Measurements from ENCODE around the gene CEMIP2.
"Not testable (repeated sequence)": the region's sequence is repeated elsewhere in the genome, so short reads cannot be mapped to it uniquely, and the experiment has no call there.

The CEMIP2 gene

DNA sequence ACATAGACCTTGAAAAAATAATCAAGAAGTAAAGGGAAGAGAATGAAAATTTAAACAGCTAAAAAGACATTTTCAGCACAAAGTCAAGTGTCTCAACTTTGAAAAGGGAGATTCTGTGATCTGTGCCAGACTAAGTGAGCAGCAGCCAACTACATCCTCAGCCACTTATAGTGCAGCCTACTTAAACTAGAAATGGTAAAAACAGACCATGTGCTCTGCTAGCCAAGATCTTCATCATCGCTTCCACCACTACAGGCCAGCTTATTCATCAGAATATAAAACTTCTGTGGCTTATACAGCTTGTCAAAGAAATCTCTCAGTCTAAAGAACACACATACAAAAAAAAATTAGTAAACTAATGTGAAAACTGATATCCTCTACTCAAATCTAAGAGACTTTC is 63.5 kb downstream of the CEMIP2 start:
- TF ChIP-seq, protein P1, sequence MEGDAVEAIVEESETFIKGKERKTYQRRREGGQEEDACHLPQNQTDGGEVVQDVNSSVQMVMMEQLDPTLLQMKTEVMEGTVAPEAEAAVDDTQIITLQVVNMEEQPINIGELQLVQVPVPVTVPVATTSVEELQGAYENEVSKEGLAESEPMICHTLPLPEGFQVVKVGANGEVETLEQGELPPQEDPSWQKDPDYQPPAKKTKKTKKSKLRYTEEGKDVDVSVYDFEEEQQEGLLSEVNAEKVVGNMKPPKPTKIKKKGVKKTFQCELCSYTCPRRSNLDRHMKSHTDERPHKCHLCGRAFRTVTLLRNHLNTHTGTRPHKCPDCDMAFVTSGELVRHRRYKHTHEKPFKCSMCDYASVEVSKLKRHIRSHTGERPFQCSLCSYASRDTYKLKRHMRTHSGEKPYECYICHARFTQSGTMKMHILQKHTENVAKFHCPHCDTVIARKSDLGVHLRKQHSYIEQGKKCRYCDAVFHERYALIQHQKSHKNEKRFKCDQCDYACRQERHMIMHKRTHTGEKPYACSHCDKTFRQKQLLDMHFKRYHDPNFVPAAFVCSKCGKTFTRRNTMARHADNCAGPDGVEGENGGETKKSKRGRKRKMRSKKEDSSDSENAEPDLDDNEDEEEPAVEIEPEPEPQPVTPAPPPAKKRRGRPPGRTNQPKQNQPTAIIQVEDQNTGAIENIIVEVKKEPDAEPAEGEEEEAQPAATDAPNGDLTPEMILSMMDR (IDR thresholded peaks at IDR 0.05; ENCODE audit: borderline replicate concordance, control extremely low read depth, extremely low read depth, insufficient read depth, missing control alignments): no peak
- no peak for DNase-seq (ENCODE audit: low spot score)
- in situ Hi-C loops (cut with MboI; ENCODE audit: low sequenced_read_pairs, unreplicated experiment): no loop called here

DNA sequence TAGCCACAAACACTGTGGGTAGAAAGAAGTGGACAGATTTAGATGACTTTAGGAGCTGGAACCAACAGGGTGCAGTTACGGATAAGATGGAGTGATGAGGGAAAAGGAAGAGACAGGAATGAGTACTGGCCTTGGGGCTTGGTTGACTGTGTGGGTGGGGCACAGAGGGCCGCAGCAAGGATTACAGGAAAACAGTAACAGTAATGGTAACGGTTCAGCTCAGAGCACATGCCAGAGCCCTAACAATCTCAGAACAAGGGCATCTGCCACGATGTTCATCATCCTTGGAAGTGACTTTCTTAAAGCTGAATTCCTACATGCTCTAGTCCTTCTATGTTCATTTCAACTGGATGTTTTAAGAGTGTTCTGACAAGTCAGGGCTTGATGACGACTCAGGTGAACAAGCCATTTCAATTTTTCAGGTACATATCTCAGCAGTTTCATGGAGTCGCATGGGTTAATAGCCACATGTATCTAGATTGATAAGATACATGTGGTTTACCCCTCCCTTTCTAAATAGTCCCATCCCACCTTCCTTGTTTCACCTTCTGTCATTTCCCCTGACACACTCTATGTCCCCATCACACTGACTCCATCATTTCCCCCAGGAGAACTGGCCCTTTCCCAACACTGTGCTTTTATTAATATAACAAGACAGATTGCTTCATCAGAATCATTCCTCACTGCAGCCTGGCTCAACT is 65.0 kb downstream of the CEMIP2 start:
- in situ Hi-C loops (cut with MboI; ENCODE audit: low sequenced_read_pairs, unreplicated experiment): no loop called here
- TF ChIP-seq, protein P1 (IDR thresholded peaks at IDR 0.05; ENCODE audit: borderline replicate concordance, control extremely low read depth, extremely low read depth, insufficient read depth, missing control alignments): no peak
- DNase-seq (ENCODE audit: low spot score): no peak

DNA sequence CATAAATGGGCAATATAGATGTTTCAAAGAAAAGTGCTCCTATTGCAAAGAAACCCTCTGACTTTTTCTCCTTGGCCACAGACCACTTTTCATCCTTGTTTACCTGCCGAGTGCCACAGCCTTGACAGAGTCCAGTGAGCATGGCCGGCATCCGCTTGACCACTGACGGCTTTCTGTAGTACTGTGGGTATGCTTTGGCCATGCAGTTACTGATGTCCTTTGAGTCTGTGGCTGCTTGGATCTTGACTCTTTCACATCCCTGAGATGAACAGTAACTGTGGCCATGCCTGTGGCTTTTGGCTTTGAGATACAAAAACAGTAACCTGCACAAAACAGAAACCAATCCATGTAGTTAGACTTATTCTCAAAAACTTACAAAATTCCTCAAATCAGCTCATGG is 70.4 kb downstream of the CEMIP2 start:
- DNase-seq (ENCODE audit: low spot score): no peak
- in situ Hi-C loops (cut with MboI; ENCODE audit: low sequenced_read_pairs, unreplicated experiment): no loop called here
- TF ChIP-seq, protein P1 (IDR thresholded peaks at IDR 0.05; ENCODE audit: borderline replicate concordance, control extremely low read depth, extremely low read depth, insufficient read depth, missing control alignments): no peak

DNA sequence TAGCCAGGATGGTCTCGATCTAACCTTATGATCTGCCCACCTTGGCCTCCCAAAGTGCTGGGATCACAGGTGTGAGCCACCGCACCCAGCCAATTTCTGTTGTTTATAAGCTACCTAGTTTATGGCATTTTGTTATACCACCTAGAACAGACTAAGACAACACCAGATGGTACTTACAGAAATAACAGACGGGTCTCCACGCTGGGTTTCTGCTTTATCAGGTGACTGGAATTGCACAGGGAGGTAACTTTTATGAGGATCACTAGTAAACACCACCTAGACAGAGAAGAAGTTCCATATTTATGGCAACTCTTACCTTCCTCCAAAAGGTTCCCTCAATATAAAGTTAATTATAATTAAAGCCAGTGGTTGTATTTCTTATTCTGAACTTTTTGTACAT is 74.0 kb downstream of the CEMIP2 start:
- TF ChIP-seq, protein P1 (IDR thresholded peaks at IDR 0.05; ENCODE audit: borderline replicate concordance, control extremely low read depth, extremely low read depth, insufficient read depth, missing control alignments): no peak
- no peak for DNase-seq (ENCODE audit: low spot score)
- in situ Hi-C loops (cut with MboI; ENCODE audit: low sequenced_read_pairs, unreplicated experiment): no loop called here

DNA sequence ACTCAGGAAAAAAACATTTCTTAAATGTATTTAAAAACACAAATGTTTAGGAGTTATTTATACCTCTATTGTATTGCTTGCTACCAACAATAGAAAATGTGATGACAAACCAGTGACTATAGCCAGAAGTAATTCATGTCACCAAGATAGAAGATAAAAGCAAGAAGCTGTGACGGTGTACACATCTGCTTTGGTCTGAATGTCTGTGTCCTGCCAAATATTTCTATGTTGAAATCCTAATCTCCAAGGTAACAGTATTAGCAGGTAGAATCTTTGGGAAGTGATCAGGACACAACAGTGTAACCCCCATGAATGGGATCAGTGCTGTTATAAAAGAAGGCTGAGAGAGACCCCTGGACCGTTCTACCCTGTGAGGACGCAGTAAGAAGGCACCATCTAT is 74.7 kb downstream of the CEMIP2 start:
- no peak for DNase-seq (ENCODE audit: low spot score)
- in situ Hi-C loops (cut with MboI; ENCODE audit: low sequenced_read_pairs, unreplicated experiment): no loop called here
- TF ChIP-seq, protein P1 (IDR thresholded peaks at IDR 0.05; ENCODE audit: borderline replicate concordance, control extremely low read depth, extremely low read depth, insufficient read depth, missing control alignments): no peak

DNA sequence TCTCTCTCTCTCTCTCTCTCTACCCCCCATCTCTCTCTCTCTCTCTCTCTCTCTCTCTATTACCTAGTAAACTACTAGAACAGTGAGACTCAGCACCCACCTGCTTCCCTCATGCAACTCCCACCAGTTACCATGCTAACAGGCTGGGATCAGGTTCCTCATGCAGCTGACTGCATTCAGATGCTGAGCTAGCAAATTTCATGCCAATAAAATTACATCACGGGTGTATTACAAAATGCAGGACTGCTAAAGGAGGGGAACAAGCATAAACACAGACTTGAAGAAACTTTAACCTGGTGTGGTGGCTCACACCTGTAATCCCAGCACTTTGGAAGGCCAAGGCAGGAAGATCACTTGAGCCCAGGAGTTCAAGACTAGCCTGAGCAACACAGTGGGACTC is 76.0 kb downstream of the CEMIP2 start:
- DNase-seq (ENCODE audit: low spot score): no peak
- in situ Hi-C loops (cut with MboI; ENCODE audit: low sequenced_read_pairs, unreplicated experiment): no loop called here
- TF ChIP-seq, protein P1 (IDR thresholded peaks at IDR 0.05; ENCODE audit: borderline replicate concordance, control extremely low read depth, extremely low read depth, insufficient read depth, missing control alignments): no peak

DNA sequence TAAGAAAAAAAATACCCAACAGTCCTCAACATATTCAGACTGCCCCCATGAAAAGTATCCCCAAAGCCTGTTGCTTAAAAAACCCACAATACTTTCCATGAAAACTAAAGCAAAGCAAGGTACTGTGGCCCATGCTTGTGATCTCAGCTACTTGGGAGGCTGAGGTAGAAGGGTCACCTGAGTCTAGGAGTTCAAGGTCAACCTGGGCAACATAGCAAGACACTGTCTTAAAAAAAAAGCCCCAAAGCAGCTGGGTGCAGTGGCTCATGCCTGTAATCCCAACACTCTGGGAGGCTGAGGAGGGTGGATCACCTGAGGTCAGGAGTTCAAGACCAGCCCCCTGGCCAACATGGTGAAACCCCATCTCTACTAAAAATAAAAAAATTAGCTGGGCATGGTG is 76.7 kb downstream of the CEMIP2 start:
- in situ Hi-C loops (cut with MboI; ENCODE audit: low sequenced_read_pairs, unreplicated experiment); DNase-seq (ENCODE audit: low spot score): not testable (repeated sequence)
